Right forelimb (tissue), 1 donor: ENCODE results near the gene EHD1.

Source experiments
- DNase-seq: peaks from one replicate; pipeline ENCODE4 v3.0.0-alpha.2; 2018

Gene EHD1

DNA sequence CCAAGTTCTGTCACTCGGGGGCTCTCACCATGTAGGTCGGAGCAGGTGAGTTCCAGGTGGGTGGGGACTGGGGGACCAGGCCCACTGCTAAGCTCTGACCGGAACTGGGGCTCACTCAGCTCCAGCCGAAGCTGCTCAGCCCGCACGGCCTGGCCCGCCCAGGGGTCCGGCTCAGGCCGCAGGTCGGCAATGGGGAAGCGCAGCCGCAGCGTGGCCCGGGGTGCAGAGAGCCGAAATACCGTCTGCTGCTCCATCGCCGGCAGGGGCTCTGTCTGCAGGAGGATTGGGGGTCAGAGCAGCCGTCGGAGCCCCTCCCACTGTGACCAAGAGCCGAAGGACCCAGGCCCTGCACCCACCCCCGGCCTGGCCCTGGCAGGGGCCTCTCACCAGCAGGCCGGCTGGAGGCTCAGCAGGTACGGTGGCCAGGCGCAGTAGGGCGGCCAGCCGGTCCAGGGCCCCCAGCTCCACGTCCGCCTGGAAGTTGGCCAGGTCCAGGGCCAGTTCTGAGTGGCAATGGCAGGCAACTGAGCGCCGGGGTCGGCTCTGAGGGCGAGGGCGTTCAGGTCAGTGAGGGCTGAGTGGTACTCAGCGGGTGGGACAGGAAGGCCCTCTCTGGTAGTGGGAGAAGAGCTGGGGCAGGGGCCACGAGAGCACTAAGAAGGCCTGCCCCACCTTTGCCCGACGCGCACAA lies 31.4 kb upstream of the EHD1 start:
- DNase-seq, result no peak

DNA sequence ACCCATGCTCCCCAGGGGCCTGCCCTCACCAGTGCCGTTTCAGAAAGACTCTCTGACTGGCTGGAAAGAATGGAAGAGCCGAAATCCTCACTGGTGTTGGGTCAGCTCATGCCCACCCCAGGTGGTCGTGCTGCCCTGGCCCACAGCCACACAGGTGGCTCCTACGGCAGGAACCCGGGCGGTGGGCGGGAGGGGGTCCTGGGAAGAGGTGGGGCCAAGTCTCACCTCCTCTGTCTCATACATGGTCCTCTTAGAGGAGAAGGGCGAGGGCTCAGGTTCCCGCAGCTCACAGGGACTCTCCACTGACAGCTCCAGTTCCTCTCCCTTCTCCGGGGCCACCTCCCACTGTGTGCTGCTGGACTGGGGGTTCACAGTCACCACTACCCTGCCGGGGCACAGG lies 30.3 kb upstream of the EHD1 start:
- no peak for DNase-seq

DNA sequence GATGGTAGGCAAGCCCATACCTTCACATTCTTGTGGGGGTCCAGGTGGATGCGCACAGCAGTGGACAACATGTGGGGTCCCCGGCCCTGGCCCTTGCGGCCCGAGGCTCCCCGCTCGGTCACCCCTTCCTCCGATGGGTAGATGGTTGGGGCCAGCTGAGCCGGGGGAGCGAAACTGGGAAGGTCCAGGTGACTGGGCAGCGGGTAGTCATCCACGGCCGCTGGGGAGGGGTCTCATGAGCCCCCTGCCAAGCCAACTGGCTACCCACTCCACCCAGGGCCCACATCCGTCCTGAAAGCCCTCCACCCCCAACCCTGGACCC lies 27.9 kb upstream of the EHD1 start:
- DNase-seq, result no peak

DNA sequence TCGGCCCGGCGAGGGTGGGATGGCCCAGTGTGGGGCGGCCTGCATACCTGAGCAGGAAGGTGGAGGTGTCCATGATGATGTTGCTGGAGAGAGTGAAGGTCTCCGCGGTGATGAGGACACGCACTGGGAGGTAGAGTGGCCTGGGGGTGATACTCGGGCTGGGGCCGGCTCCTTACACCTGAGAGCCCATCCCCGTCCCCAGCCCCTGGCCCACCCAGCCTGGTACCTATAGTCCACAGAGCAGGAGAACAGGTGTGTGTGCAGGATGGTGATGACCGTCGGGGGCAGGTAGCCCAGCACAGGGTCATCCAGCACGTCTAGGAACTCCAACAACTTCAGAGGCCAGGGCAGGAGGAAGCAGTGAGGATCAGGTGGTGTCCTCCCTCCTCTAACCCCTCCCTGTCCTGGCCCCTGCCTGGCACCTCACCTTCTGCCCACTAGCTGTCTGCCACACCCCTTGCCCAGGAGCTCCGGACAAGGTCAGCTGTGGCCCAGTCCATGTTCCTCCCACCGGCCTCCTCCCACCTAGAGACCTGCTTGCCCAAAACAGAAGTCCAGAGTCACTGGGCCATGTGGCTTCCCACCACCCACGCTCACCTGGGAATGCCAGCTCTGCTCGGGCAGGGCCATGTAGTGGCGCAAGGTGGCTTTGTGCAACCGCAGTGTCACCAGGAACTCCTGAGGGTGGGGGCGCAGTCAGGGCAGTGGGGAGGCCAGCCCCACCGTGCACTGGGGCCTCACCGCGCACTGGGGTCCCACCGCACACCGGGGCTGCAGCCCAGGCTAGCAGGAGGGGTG lies 27.3 kb upstream of the EHD1 start:
- DNase-seq, result no peak

DNA sequence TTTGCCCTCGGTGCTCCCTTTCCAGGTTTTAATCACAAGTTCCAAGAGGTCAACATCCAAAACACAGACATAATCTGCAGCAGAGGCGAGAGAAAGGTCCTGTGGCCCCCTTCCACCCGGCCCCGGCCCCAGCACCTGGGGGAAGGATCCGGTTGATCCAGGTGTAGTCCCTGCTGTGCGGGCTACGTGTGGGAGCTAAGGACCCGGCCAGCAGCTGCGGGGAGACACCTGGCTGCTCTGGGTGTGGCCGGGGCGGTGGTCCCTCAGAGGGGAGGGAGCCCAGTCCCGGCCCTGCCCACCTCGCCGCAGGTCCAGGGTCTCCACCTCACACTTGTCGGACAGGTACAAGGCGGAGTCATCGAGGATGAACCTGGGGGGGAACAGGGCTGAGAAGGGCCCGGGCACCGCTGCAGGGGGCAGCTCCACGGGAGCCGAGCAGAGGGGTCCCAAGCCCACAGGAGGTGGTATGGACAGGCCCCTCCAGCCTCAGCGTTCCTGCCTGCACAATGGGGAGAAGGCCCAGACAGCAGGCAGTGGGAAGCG lies 24.9 kb upstream of the EHD1 start:
- no peak for DNase-seq

DNA sequence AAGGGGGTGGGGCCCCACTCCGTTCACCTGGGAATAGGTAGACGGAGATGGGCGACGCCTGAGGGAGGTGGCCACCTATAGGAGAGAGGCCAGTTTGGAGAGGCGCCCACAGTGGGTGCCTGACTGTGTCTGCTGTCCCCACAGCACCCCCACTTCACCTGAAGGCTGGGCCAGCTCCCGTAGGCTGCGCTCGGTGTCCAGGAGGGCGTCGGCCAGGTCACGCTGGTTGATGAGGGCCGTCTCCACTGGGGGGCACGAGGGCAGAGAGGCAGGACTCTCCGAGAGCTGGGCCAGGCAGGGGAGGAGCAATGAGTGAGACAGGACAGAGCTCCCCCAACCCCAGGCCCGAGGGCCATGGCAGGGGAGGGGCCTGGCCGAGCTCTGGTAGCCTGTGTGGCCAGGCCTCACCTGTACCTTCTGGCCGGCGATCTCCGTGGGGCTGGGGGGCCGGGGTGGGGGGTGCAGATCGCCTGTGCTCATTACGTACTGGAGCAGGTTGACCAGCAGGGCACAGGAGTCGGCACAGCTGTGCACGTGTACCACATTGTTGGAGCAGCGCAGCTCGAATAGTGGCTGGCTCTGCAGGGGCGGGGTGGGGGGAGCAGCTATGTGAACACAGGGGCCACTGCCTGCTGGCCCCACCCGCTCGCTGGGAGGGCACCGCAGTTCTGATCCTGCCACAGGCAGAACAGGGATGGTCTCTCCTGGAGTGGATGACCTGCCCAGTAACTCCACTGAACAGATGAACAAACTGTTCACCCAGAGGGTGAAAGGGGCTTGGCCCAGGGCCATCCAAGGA lies 23.9 kb upstream of the EHD1 start:
- no peak for DNase-seq

DNA sequence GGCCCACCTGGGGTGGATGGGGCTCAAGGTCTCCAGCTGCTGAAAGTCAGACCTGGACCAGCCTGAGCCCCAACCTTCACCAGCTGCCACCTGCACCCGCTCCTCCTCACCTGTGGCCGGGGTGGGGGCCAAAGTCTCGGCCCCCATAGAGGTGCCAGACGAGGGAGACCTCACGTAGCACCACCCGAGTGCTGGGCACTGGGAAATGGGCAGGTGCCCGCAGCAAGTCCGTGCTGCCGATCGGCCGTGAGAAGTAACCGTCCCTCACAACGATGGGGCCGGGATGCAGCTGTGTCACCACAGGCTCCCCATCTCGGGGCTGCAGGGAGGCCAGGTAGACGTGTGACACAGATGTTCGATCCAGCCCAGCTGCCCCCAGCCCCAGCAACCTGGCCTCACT lies 22.4 kb upstream of the EHD1 start:
- no peak for DNase-seq

DNA sequence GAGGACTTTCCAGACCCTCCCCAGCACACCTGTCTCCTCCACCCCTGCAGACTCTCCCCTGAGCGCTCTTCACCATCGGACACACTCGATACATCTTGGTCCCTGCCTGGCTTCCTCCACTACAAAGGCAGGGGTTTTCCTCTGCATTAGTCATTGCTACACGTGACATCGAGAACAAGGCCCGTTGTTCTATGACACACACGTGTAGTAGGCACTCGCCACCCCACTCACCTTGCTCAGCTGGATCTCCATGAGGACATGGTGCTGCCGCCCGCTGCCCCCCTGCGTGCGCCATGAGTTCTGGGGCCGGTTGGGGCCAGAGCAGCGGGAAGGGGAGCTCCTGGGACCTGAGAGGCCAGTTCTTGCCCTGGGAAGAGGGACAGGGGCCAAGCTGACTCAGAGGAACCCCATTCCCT lies 21.9 kb upstream of the EHD1 start:
- no peak for DNase-seq

DNA sequence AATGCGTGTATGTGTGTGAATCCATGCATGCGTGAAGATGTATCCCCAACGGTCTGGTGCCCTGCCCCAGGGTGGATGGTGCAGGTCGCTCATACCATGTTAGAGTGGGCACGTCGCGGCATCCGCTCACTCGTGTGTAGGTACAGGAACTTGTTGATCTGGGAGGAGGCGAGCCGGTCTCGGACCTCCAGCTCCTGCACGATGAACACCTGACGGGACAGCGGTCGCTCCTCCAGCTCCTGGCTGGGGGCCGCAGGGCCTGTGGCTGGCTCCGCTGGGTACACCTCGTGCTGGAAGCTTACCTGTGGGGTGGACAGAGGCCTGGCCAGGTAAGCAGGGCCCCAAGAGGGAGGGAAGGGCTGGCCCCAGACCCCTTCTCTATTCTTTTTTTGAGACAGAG lies 20.1 kb upstream of the EHD1 start:
- no peak for DNase-seq

DNA sequence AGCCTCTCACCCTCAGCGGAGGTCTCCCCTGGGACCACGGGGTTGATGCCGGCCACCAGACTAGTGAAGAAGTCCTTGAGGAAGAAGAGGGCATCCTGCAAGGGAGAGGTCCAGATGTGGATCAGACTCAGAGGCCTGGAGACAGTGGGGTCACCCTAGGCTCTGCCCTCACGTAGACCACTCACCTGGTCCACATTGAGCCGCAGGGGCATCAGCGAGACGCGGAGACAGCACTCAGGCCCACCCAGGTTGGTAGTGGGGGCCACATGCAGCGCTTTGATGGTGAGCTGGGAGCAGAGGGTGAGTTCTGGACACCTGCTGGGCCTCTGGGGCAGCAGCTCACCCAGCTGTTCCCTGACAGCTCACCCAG lies 19.6 kb upstream of the EHD1 start:
- DNase-seq, result no peak

DNA sequence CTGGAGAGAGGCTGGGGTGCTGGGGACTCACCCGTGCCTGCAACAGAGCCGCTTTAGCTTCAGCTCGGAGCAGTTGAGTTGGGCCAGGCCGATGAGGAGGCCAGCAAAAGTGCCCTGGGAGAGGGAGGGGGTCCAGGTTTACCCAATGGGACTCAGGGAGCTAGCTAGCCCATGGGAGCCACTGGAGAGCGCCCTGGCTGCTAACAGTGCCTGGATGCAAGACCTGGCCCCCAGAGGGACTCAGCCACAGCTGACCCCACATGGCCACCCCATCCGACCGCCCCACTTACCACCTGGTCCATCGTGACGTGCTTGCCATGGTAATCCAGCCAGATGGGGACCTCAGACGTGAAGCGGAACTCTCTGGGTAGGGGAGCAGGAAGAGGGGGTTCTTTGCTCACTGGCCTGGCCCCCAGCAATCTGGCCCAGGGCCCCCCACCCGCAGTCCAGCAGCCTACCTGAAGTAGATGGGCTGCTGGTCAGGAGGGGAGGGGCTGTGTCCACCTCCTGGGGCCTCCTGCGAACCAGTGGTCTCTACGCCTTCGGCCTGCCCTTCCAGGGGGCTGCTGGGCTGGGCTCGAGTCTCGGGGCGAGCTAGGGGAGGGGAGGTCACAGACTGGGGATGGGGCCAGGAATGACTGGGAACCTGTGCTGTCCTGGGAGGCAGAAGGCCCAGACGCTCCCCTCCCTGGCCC lies 19.1 kb upstream of the EHD1 start:
- DNase-seq, result no peak

DNA sequence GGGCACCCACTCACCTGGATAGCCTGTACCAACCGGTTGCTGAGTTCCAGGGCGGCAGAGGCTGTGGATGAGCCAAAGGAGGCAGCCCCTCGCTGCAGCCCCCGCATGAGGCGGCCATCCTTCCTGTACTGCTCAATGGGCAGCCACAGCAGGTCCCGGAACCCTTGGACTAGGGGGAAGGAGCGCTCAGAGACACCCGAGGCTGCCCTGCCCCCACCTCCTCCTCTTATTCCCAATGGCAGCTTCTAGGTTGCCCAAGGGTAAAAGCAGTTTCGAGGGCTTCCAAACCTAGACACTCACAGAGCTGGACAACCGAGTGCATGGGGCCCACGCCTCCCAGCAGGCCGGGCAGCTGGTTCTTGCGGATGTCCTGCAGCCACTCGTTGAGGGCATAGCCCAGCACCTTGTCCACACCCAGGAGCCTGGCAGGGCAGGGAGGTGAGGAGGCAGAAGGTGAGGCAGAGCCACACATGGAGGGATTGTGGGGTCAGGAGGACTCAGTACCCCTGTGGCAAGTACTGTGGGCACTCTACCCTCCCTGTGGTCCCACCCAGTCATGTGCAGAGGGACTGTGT lies 18.1 kb upstream of the EHD1 start:
- no peak for DNase-seq

DNA sequence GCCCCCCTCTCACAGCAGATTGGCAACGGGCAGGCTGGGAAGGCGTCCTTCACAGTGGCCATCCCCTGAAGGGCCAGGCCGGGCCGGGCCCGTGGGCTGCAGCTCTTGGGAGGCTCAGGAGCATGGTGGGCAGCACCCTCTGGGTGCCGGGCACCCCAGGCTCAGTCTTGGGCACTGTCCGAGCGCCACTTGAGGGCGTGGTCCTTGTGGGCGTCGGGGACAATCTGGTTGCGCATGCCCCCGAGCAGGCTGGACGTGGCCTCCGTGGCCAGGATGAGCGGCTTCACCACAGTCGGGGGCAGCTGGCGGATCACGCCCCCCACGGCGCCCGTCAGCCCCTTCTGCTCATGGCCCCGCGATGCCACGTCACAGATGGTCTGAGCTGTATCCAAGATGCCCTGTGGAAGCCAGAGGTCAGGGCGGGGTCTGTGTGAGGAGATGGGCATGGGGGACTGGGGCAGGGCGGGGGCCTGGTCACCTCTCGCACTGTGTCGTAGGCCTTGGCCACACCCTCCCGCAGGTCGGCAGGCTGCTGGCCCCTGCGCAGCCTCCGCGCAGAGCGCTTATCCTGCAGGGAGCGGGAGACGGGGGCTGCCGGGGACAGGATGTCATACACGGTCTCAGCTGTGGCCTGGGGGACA lies 16.5 kb upstream of the EHD1 start:
- no peak for DNase-seq

DNA sequence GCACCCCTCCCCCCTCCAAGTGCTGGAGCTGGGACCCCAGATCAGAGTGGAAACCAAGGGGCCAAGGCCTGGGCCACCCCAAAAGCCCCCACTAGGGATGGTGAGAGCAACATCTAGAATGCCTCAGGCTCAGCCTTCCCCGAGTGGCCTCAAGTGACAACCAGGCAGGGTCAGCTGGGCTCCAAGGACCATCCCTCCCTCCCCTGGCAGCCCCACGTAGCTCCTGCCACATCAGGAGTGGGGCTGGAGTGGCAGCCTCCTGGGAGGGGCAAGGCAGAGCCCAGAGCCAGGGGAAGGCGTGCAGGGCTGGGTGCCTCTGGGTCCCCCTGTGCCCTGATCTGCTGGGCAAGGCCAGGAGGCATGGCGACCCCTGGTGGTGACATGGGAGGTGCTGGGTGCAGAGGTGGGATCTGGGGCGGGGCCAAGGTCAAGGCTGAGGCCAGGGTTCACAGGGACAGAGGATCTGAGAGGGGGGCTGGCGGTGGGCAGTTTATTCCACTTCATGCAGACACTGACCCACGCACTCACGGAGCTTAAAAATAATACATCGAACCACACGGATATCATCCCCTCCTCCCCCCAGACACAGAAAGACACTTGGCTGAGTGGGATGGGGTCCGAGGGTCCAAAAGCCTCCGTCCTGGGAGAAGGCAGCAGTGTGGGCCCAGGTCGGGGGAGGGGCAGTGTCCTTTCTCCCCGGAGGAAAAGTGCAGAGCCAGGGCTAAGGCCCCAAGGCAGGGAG lies 15.8 kb upstream of the EHD1 start:
- DNase-seq, result peak; percentile 84

DNA sequence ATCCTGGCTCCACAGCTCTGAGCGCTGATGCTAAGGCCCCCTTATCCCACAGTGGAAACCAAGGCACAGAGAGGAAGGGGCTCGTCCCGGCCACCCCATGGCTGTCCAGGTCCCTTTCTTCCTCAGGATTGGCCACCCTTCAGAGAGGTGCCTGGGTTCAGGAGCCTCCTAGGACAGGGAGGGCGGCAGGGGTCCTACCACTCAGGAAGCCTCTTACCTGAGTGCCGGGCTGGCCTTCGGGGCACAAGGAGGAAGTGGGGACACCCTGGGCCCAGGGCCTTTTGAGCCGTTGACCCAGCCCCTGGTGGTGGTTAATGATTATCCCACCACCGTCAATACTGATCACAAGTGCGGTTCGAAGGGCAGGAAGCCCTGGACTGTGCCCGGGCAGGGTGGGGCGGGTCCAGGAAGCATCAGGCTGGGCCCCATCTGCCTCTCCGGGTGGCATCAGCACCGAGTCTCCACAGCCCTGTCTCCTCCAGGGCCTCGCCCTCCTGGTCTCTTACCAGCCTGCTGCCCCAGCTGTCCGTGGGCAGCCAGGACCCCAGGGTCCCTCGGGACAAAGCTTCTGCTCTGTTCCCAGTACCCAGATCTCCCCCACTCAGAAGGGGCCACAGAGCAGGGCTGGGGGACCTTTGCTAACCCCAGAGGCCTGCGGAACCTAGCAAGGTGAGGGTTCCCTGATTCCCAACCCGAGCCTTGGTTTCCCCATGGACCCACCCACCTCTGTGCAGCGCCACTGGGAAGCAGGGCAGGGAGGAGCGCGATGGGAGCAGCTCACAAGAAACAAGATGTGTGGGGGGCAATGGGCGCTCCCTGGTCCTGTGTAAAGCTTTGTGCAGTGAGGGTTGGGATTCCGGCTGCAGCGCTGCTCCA lies 15.0 kb upstream of the EHD1 start:
- no peak for DNase-seq

DNA sequence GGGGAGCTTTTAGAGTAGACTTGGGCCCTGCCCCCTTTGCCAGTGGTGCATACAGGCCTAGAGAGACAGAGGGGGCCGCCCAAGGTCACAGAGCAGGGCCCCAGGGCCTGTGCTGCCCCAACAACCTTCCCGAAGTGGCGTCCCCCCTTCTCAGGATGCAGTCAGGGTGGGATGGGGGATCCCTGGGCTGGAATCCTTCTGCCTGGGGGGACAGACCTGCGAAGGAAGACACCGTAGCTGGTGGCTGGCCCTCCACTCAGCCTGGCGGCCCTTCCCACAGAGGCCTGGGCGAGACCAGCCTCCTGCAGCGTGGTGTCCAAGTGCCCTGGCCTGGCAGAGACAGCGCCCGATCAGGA lies 14.4 kb upstream of the EHD1 start:
- no peak for DNase-seq

DNA sequence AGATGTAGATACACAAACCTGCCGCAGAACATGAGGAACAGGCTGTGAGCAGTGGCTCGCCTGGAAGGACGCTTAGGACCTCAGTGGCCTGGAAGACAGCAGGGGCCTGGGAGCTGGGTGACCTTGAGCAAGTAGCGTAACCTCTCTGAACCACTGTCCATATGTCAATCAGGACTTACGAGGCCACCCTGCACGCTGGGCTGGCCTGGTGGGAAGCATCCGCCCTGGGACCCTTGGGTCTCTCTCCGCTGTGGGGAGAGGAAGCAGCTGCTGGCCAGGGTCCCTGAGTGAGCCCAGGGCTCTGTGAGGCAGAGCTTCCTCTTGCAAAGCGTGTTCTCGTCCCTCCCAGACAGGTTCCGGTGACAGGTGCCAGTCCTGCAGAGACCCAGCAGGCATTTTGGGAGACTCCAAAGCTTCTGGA lies 14.0 kb upstream of the EHD1 start:
- no peak for DNase-seq

DNA sequence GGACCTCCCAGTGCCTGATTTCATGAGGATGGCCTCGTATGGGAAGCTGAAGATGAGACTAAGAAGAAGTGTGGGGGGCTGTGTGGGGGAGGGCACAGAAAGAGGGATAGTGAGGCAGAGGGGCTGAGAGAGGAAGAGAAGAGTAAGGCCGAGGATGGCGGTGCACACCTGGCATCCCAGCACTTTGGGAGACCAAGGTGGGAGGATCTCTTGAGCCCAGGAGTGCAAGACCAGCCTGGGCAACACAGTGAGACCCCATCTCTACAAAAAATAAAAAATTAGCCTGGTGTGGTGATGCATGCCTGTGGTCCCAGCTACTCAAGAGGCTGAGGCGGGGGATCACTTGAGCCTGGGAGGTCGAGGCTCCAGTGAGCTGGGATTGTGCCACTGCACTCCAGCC lies 13.5 kb upstream of the EHD1 start:
- DNase-seq, result no peak

DNA sequence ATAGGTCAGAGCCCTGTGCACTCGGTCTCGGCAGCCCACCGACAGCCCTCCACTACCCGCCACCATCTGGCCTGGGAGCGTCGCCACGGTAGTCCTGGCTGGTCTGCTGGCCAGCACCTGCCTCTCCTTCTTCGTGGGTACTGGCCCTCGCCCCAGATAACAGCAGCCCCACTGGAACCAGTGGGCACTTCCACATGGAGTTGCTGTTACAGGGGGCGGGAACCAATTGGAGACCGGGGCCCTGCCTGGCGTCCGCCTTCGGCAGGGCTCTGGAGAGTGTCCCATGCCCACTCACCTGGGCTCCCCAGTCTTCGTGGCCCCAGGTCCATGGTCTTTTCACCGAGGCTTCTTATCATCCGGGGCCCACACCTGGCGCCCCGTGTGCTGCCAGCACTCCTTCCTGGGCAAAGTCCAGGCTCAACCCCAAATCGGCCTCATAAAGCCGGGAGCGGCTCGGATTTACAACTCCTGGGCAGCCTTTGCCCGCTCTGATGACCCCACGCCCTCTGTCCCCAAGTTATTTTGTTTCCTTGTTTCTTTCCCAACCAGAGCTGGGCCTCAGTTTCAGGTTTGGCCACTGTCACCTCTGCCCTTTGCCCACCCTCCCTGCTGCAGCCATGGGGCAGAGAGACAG lies 12.9 kb upstream of the EHD1 start:
- DNase-seq, result no peak

DNA sequence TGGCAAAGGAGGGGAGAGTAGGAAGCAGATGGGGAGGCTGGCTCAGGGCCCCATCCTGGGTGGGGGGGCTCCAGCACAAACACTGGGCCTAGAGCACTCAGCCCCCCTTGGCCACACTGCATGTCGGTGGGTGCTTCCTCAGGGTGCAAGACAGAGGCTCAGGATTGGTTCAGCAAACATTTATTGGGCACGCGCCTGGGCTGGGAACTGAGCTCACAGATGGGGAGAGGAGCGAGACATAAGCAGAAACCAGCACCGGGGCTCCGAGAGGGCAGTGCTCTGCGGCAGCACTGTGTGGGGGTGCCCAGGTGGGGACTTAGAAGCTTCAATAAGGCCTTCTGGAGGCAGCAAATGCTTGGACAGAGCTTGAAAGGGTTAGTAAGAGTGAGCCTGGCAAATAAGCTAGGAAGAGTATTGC lies 12.1 kb upstream of the EHD1 start:
- no peak for DNase-seq
